GM18507 (cell line): ENCODE measurements around the gene DMTF1.
"Not testable (repeated sequence)": the region's sequence is repeated elsewhere in the genome, so short reads cannot be mapped to it uniquely, and the experiment has no call there.

Experiments
- DNase-seq: peaks from one replicate; pipeline ENCODE4 v3.0.0; 2011; ENCODE audit warnings: low read depth; ENCODE audit not compliant: insufficient read length; ENCODE audit errors: extremely low spot score
- FAIRE-seq: peaks from 2 replicates; lab custom pipeline; 2011; peaks lifted over from hg19 to GRCh38; lab: Jason Lieb, UNC

The DMTF1 gene

GRCh38 chr7:87187120-87187519, 34.9 kb downstream of the DMTF1 start:
- no peak for FAIRE-seq
- no peak for DNase-seq

GRCh38 chr7:87188930-87189329, 36.7 kb downstream of the DMTF1 start:
- no peak for DNase-seq
- no peak for FAIRE-seq

- DNase-seq, result no peak
- FAIRE-seq, result no peak
Measured at GRCh38 chr7:87190783-87191182, 38.5 kb downstream of the DMTF1 start.

- DNase-seq (no peak), FAIRE-seq (no peak)
Measured at GRCh38 chr7:87192784-87193487, 40.7 kb downstream of the DMTF1 start.

GRCh38 chr7:87193912-87194311, 41.7 kb downstream of the DMTF1 start:
- DNase-seq, result no peak
- no peak for FAIRE-seq

GRCh38 chr7:87199241-87199640, 47.0 kb downstream of the DMTF1 start:
- DNase-seq, result no peak
- no peak for FAIRE-seq

- FAIRE-seq (no peak), DNase-seq (no peak)
Measured at GRCh38 chr7:87199700-87200450, 47.6 kb downstream of the DMTF1 start.

- DNase-seq, result no peak
- no peak for FAIRE-seq
Measured at GRCh38 chr7:87202208-87202607, 50.0 kb downstream of the DMTF1 start.

- DNase-seq (no peak), FAIRE-seq (peak; percentile 64)
Measured at GRCh38 chr7:87202705-87203104, 50.5 kb downstream of the DMTF1 start.

GRCh38 chr7:87203929-87204328, 51.7 kb downstream of the DMTF1 start:
- DNase-seq, FAIRE-seq: not testable (repeated sequence)

GRCh38 chr7:87204933-87205332, 52.7 kb downstream of the DMTF1 start:
- no peak for FAIRE-seq
- DNase-seq, result no peak

GRCh38 chr7:87205701-87206100, 53.4 kb downstream of the DMTF1 start:
- FAIRE-seq, DNase-seq: not testable (repeated sequence)

GRCh38 chr7:87206361-87206760, 54.1 kb downstream of the DMTF1 start:
- DNase-seq (no peak), FAIRE-seq (no peak)

GRCh38 chr7:87209295-87209924, 57.2 kb downstream of the DMTF1 start:
- DNase-seq, result no peak
- FAIRE-seq, result no peak

- FAIRE-seq, result no peak
- no peak for DNase-seq
Measured at GRCh38 chr7:87210506-87210905, 58.3 kb downstream of the DMTF1 start.

- DNase-seq, result no peak
- no peak for FAIRE-seq
Measured at GRCh38 chr7:87212498-87212897, 60.2 kb downstream of the DMTF1 start.

- DNase-seq, result no peak
- peak; percentile 47 for FAIRE-seq
Measured at GRCh38 chr7:87213252-87213651, 61.0 kb downstream of the DMTF1 start.

- FAIRE-seq, result no peak
Measured at GRCh38 chr7:87213811-87214210, 61.6 kb downstream of the DMTF1 start.

GRCh38 chr7:87215046-87215445, 62.8 kb downstream of the DMTF1 start:
- FAIRE-seq, result no peak
- DNase-seq, result no peak

More at GRCh38 chr7:87213811-87214210, 61.6 kb downstream of the DMTF1 start:
- no peak for DNase-seq

- FAIRE-seq (peak; percentile 94), DNase-seq (peak; percentile 39)
Measured at GRCh38 chr7:87216701-87217508, 64.7 kb downstream of the DMTF1 start.
